SH-SY5Y (cell line): ENCODE data around the gene SERPINE3.

Source experiments
- GATA2 ChIP-seq: IDR thresholded peaks from 2 replicates; pipeline ENCODE4 v1.6.1; 2011; ENCODE audit warnings: mild to moderate bottlenecking, low read depth, low read length
- GATA3 ChIP-seq: IDR thresholded peaks from 2 replicates; pipeline ENCODE4 v1.6.1; 2011; ENCODE audit warnings: low read depth, mild to moderate bottlenecking, low read length, moderate library complexity

DNA sequence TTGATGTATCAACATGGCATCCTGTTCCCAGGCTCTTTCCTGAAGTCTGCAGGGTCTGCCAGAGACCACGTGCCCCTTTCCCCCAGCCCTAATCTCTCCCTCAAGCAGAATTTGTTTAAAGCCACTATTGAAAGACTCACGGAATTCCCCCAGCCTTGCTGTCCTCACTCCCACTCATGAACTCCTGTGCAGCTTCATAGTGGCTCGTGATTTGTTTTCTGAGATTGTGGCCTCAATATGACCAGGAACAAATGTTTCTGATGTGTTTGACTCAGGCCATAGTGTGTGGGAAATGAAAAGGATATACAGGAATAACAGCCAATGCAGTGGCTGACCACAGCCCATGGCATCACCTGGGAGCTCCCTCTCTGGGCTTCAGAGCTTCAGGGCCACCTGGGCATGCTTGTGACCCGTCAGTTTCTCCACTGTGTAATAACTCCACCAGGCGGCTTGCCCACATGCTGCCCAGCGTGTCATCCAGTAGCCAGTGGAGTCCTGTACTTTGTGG lies 8.1 kb upstream of the SERPINE3 start:
- TF ChIP-seq GATA2 (no peak), GATA3 (no peak)
